22Rv1 (cell line): ENCODE data around the gene PPEF1.
"Not testable (repeated sequence)": the region's sequence is repeated elsewhere in the genome, so short reads cannot be mapped to it uniquely, and the experiment has no call there.

ENCODE experiments used
- ZFX ChIP-seq: fragments of 450-650 bp; IDR thresholded peaks from 2 replicates; pipeline ENCODE4 v1.6.1; 2017; ENCODE audit warnings: antibody characterized with exemption, borderline replicate concordance
- TF ChIP-seq, protein P1 (sequence below): fragments of 450-650 bp; IDR thresholded peaks from 2 replicates; pipeline ENCODE4 v1.5.1; 2017; ENCODE audit warnings: mild to moderate bottlenecking

DNA sequence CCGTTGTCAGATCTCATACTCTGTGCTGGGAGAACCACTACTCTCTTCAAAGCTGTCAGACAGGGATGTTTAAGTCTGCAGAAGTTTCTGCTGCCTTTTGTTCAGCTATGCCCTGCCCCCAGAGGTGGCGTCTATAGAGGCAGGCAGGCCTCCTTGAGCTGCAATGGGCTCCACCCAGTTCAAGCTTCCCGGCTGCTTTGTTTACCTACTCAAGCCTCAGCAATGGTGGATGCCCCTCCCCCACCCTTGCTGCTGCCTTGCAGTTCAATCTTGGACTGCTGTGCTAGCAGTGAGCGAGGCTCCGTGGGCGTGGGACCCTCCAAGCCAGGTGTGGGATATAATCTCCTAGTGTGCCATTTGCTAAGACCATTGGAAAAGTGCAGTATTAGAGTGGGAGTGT, 32.2 kb downstream of the PPEF1 start:
- TF ChIP-seq, protein P1, sequence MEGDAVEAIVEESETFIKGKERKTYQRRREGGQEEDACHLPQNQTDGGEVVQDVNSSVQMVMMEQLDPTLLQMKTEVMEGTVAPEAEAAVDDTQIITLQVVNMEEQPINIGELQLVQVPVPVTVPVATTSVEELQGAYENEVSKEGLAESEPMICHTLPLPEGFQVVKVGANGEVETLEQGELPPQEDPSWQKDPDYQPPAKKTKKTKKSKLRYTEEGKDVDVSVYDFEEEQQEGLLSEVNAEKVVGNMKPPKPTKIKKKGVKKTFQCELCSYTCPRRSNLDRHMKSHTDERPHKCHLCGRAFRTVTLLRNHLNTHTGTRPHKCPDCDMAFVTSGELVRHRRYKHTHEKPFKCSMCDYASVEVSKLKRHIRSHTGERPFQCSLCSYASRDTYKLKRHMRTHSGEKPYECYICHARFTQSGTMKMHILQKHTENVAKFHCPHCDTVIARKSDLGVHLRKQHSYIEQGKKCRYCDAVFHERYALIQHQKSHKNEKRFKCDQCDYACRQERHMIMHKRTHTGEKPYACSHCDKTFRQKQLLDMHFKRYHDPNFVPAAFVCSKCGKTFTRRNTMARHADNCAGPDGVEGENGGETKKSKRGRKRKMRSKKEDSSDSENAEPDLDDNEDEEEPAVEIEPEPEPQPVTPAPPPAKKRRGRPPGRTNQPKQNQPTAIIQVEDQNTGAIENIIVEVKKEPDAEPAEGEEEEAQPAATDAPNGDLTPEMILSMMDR: not testable (repeated sequence)
- not testable (repeated sequence) for TF ChIP-seq ZFX
